Natural killer cell (primary cell): Measurements from ENCODE around the gene COL5A1. TPM values are rescaled to one million over a fixed set of nuclear protein-coding genes. Genes with fewer than 3 reads are reported as not detected.

Experiments used
- ATAC-seq, 3 donors: fragments of 150-1000 bp in 2 of 3; fragments of 200-7000 bp in 1 of 3; cut with Tn5 transposase; 1 replicate in 1 of 3; 2 replicates in 2 of 3; pipeline ENCODE4 v1.10.0; 2021; ENCODE audit warnings: mild to moderate bottlenecking in 2 of 3, moderate library complexity in 2 of 3
- DNase-seq, 2 donors: peaks; one replicate each; pipeline versions ENCODE4 v3.0.0 to v3.0.0-alpha.2; 2013 to 2021; ENCODE audit warnings: mixed read lengths in 1 of 2
- H3K27ac ChIP-seq: one replicate; pipeline ENCODE4 v1.5.1; 2013; ENCODE audit warnings: mild to moderate bottlenecking, low read length
- H3K27me3 ChIP-seq: one replicate; pipeline ENCODE4 v1.6.1; 2013; ENCODE audit warnings: low read length; ENCODE audit not compliant: control insufficient read depth, insufficient read depth
- H3K36me3 ChIP-seq: one replicate; pipeline ENCODE4 v1.6.1; 2013; ENCODE audit warnings: low read length; ENCODE audit not compliant: control insufficient read depth, insufficient read depth
- H3K4me1 ChIP-seq: one replicate; pipeline ENCODE4 v1.6.1; 2013; ENCODE audit warnings: low read length; ENCODE audit not compliant: control insufficient read depth, insufficient read depth
- H3K4me3 ChIP-seq: one replicate; pipeline ENCODE4 v1.5.1; 2013; ENCODE audit warnings: low read length
- H3K9me3 ChIP-seq: one replicate; pipeline ENCODE4 v1.6.1; 2013; ENCODE audit warnings: low read length; ENCODE audit not compliant: control insufficient read depth, insufficient read depth
- H3K27ac Mint-ChIP-seq, 2 donors: one replicate each; pipeline ENCODE4 v1.8.0; 2022; ENCODE audit warnings: mild to moderate bottlenecking in 2 of 2, mixed read lengths in 2 of 2, moderate library complexity in 1 of 2
- H3K27me3 Mint-ChIP-seq, 2 donors: one replicate each; pipeline ENCODE4 v1.8.0; 2022; ENCODE audit warnings: low read depth in 2 of 2, mixed read lengths in 2 of 2
- H3K36me3 Mint-ChIP-seq: one replicate; pipeline ENCODE4 v1.8.0; 2022; ENCODE audit warnings: mixed read lengths
- H3K4me1 Mint-ChIP-seq, 2 donors: one replicate each; pipeline ENCODE4 v1.8.0; 2022; ENCODE audit warnings: mixed read lengths in 2 of 2
- H3K4me3 Mint-ChIP-seq: one replicate; pipeline ENCODE4 v1.8.0; 2022; ENCODE audit warnings: mild to moderate bottlenecking, moderate library complexity, mixed read lengths
- H3K9me3 Mint-ChIP-seq, 2 donors: one replicate each; pipeline ENCODE4 v1.8.0; 2022; ENCODE audit warnings: mixed read lengths in 2 of 2
- WGBS: methylation state at CpG from one replicate; pipeline ENCODE4 v1.1.7; 2013; ENCODE audit warnings: missing lambda C conversion rate; ENCODE audit not compliant: insufficient coverage; 5-methylcytosine and 5-hydroxymethylcytosine counted together
- intact Hi-C: fragments of 100-400 bp; cut with micrococcal nuclease; formaldehyde crosslinking; loops from one replicate; pipeline ENCODE4 v1.14.2; 2022
- total RNA-seq, 4 donors: library from RNA; stranded (reverse); fragments of 120-200 nt in 1 of 4; gene quantifications; one replicate each; pipeline versions ENCODE4 v1.2.3 to v1.2.4, GENCODE V29; 2013 to 2022
- TF ChIP-seq, protein P1 (sequence below): fragments of 200-600 bp; IDR thresholded peaks from one replicate; pipeline ENCODE4 v1.8.0; 2022; ENCODE audit warnings: antibody characterized with exemption

The COL5A1 gene
- total RNA-seq, 3 donors from 2014 or later (not counting 1 experiment from before 2014, with no cell fraction given): 0.11 to 0.28 (median 0.23) TPM

- Histone ChIP-seq H3K36me3 (no peaks in the 10 kb centered on the region), H3K9me3 (no peaks in the 10 kb centered on the region), H3K27me3 (no peaks in the 10 kb centered on the region), H3K27ac (no peak overlapping the region), H3K4me3 (no peak overlapping the region), H3K4me1 (no peaks in the 10 kb centered on the region)
- no peaks in the 10 kb centered on the region for H3K9me3 Mint-ChIP-seq
- intact Hi-C loops: no loop called here
- WGBS: 98% methylated on average over 2 of the region's 2 CpGs
- H3K27me3 Mint-ChIP-seq: peaks cover 0 to 7% of the 10 kb centered on the region in 2 donors
- H3K4me1 Mint-ChIP-seq: no peaks in the 10 kb centered on the region
- TF ChIP-seq, protein P1, sequence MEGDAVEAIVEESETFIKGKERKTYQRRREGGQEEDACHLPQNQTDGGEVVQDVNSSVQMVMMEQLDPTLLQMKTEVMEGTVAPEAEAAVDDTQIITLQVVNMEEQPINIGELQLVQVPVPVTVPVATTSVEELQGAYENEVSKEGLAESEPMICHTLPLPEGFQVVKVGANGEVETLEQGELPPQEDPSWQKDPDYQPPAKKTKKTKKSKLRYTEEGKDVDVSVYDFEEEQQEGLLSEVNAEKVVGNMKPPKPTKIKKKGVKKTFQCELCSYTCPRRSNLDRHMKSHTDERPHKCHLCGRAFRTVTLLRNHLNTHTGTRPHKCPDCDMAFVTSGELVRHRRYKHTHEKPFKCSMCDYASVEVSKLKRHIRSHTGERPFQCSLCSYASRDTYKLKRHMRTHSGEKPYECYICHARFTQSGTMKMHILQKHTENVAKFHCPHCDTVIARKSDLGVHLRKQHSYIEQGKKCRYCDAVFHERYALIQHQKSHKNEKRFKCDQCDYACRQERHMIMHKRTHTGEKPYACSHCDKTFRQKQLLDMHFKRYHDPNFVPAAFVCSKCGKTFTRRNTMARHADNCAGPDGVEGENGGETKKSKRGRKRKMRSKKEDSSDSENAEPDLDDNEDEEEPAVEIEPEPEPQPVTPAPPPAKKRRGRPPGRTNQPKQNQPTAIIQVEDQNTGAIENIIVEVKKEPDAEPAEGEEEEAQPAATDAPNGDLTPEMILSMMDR: no peak
- H3K27ac Mint-ChIP-seq: no peak overlapping the region
- H3K36me3 Mint-ChIP-seq: no peaks in the 10 kb centered on the region
- DNase-seq: no peak
- no peak overlapping the region for H3K4me3 Mint-ChIP-seq
- no peak for ATAC-seq
Observed at GRCh38 chr9:134636149-134636507, 5.5 kb upstream of the COL5A1 start.

DNA sequence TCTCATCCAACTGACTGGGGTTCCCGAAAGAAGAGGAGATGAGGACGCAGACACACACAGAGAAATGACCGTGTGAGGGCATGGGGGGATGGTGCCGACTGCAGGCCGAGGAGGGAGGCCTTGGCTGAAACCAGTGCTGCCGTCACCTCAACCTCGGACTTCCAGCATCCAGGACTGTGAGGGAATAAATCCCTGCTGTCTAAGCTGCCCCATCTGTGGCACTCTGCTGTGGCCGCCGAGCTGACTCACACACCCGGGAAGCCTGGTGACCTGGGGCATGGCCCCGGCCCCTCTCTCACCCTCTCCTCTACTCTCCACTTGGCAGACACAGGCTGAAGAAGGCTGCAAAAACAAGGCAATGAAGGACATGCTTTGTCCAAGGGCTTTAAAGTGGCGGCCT, 4.4 kb upstream of the COL5A1 start:
- no peaks in the 10 kb centered on the region for H3K36me3 Mint-ChIP-seq
- no peaks in the 10 kb centered on the region for H3K36me3 ChIP-seq
- H3K27me3 Mint-ChIP-seq: peaks cover 0 to 7% of the 10 kb centered on the region in 2 donors
- ATAC-seq (no peak), DNase-seq (no peak)
- no peaks in the 10 kb centered on the region for H3K9me3 Mint-ChIP-seq
- H3K4me3 Mint-ChIP-seq: no peak overlapping the region
- H3K4me1 ChIP-seq: no peaks in the 10 kb centered on the region
- no peak overlapping the region for H3K27ac ChIP-seq
- H3K4me1 Mint-ChIP-seq: no peaks in the 10 kb centered on the region
- WGBS: 91% methylated on average over 12 of the region's 12 CpGs
- no peak overlapping the region for H3K27ac Mint-ChIP-seq
- TF ChIP-seq, protein P1: no peak
- H3K9me3 ChIP-seq: no peaks in the 10 kb centered on the region
- intact Hi-C loops: no loop called here
- H3K4me3 ChIP-seq: no peak overlapping the region
- no peaks in the 10 kb centered on the region for H3K27me3 ChIP-seq

- no peaks in the 10 kb centered on the region for H3K4me1 Mint-ChIP-seq
- peaks cover 2 to 9% of the 10 kb centered on the region in 2 donors for H3K27me3 Mint-ChIP-seq
- TF ChIP-seq, protein P1: no peak
Observed at GRCh38 chr9:134637696-134638501, 3.7 kb upstream of the COL5A1 start.

More at GRCh38 chr9:134637696-134638501, 3.7 kb upstream of the COL5A1 start:
- ATAC-seq: no peak
- H3K4me1 ChIP-seq: no peaks in the 10 kb centered on the region
- H3K4me3 ChIP-seq: no peak overlapping the region
- no peak for DNase-seq
- WGBS: 87% methylated on average over 23 of the region's 23 CpGs
- H3K36me3 ChIP-seq: no peaks in the 10 kb centered on the region
- intact Hi-C loops: no loop called here
- H3K4me3 Mint-ChIP-seq: no peak overlapping the region
- no peak overlapping the region for H3K27ac Mint-ChIP-seq
- H3K9me3 Mint-ChIP-seq: no peaks in the 10 kb centered on the region
- H3K9me3 ChIP-seq: no peaks in the 10 kb centered on the region
- H3K27ac ChIP-seq: no peak overlapping the region
- H3K36me3 Mint-ChIP-seq: no peaks in the 10 kb centered on the region
- peaks cover 3% of the 10 kb centered on the region for H3K27me3 ChIP-seq
